Rectal smooth muscle tissue (tissue), 1 donor: ENCODE measurements around the gene AXL.

Experiments
- H3K27ac ChIP-seq: one replicate; pipeline ENCODE4 v1.7.0; 2013; ENCODE audit warnings: low read depth, low read length, inconsistent platforms
- H3K27me3 ChIP-seq: one replicate; pipeline ENCODE4 v1.7.0; 2013; ENCODE audit warnings: low read length; ENCODE audit not compliant: control insufficient read depth, insufficient read depth
- H3K36me3 ChIP-seq: one replicate; pipeline ENCODE4 v1.7.0; 2013; ENCODE audit warnings: low read length; ENCODE audit not compliant: control insufficient read depth, insufficient read depth
- H3K4me1 ChIP-seq: one replicate; pipeline ENCODE4 v1.7.0; 2013; ENCODE audit warnings: low read length; ENCODE audit not compliant: control insufficient read depth, insufficient read depth
- H3K4me3 ChIP-seq: one replicate; pipeline ENCODE4 v1.7.0; 2013; ENCODE audit warnings: low read length
- H3K9ac ChIP-seq: one replicate; pipeline ENCODE4 v1.7.0; 2013; ENCODE audit warnings: low read length

Gene AXL

GRCh38 chr19:41249707-41250423, 30.8 kb downstream of the AXL start:
- no peaks in the 10 kb centered on the region for H3K27me3 ChIP-seq
- no peak overlapping the region for H3K9ac ChIP-seq
- no peaks in the 10 kb centered on the region for H3K4me1 ChIP-seq
- H3K4me3 ChIP-seq: no peak overlapping the region
- H3K27ac ChIP-seq: no peak overlapping the region
- H3K36me3 ChIP-seq: peaks cover 27% of the 10 kb centered on the region

GRCh38 chr19:41253660-41254059, 34.6 kb downstream of the AXL start:
- no peaks in the 10 kb centered on the region for H3K4me1 ChIP-seq
- no peaks in the 10 kb centered on the region for H3K27me3 ChIP-seq
- H3K27ac ChIP-seq: no peak overlapping the region
- peaks cover 39% of the 10 kb centered on the region for H3K36me3 ChIP-seq
- H3K9ac ChIP-seq: no peak overlapping the region
- H3K4me3 ChIP-seq: no peak overlapping the region

- Histone ChIP-seq H3K27me3 (no peaks in the 10 kb centered on the region), H3K36me3 (peaks cover 34% of the 10 kb centered on the region), H3K27ac (no peak overlapping the region), H3K4me3 (no peak overlapping the region), H3K4me1 (no peaks in the 10 kb centered on the region), H3K9ac (no peak overlapping the region)
These were observed 36.1 kb downstream of the AXL start for GRCh38 chr19:41255171-41255570.

GRCh38 chr19:41261474-41262190, 42.6 kb downstream of the AXL start:
- Histone ChIP-seq H3K4me3 (peak overlapping the region; percentile 74), H3K27ac (peak overlapping the region; percentile 94), H3K4me1 (peaks cover 9% of the 10 kb centered on the region), H3K36me3 (peaks cover 11% of the 10 kb centered on the region), H3K9ac (peak overlapping the region; percentile 45), H3K27me3 (no peaks in the 10 kb centered on the region)

GRCh38 chr19:41263042-41263849, 44.2 kb downstream of the AXL start:
- Histone ChIP-seq H3K27me3 (no peaks in the 10 kb centered on the region), H3K36me3 (peaks cover 9% of the 10 kb centered on the region), H3K4me1 (peaks cover 16% of the 10 kb centered on the region), H3K4me3 (peak overlapping the region; percentile 74), H3K9ac (peak overlapping the region; percentile 60), H3K27ac (peak overlapping the region; percentile 94)

GRCh38 chr19:41263850-41264580, 45.0 kb downstream of the AXL start, which contains the start of gene HNRNPUL1:
Gene HNRNPUL1, plus strand, starts transcription at chr19:41264372. Its CDS starts 132 bp downstream, at chr19:41264504.
- H3K4me1 ChIP-seq: peaks cover 16% of the 10 kb centered on the region
- peak within 1 kb of the TSS; percentile 82 for H3K9ac ChIP-seq
- H3K27ac ChIP-seq: peak within 1 kb of the TSS; percentile 97
- H3K4me3 ChIP-seq: peak within 1 kb of the TSS; percentile 86
- H3K36me3 ChIP-seq: peaks cover 6% of the 10 kb centered on the region
- H3K27me3 ChIP-seq: no peaks in the 10 kb centered on the region

- no peaks in the 10 kb centered on the region for H3K27me3 ChIP-seq
- H3K27ac ChIP-seq: peak overlapping the region; percentile 97
- peak overlapping the region; percentile 82 for H3K9ac ChIP-seq
- peaks cover 16% of the 10 kb centered on the region for H3K4me1 ChIP-seq
- H3K4me3 ChIP-seq: peak overlapping the region; percentile 86
- H3K36me3 ChIP-seq: peaks cover 5% of the 10 kb centered on the region
These were observed 45.8 kb downstream of the AXL start for GRCh38 chr19:41264581-41265394.

GRCh38 chr19:41265395-41266153, 46.6 kb downstream of the AXL start:
- Histone ChIP-seq H3K4me3 (peak overlapping the region; percentile 86), H3K27ac (peak overlapping the region; percentile 71), H3K9ac (no peak overlapping the region), H3K27me3 (no peaks in the 10 kb centered on the region), H3K4me1 (peaks cover 16% of the 10 kb centered on the region), H3K36me3 (peaks cover 5% of the 10 kb centered on the region)

- H3K9ac ChIP-seq: no peak overlapping the region
- peaks cover 16% of the 10 kb centered on the region for H3K4me1 ChIP-seq
- peaks cover 39% of the 10 kb centered on the region for H3K36me3 ChIP-seq
- H3K4me3 ChIP-seq: no peak overlapping the region
- H3K27ac ChIP-seq: no peak overlapping the region
- no peaks in the 10 kb centered on the region for H3K27me3 ChIP-seq
These were observed 50.0 kb downstream of the AXL start for GRCh38 chr19:41269055-41269454.

GRCh38 chr19:41269571-41269970, 50.5 kb downstream of the AXL start:
- Histone ChIP-seq H3K9ac (no peak overlapping the region), H3K4me3 (no peak overlapping the region), H3K36me3 (peaks cover 44% of the 10 kb centered on the region), H3K27me3 (no peaks in the 10 kb centered on the region), H3K27ac (no peak overlapping the region), H3K4me1 (peaks cover 16% of the 10 kb centered on the region)

- Histone ChIP-seq H3K4me3 (no peak overlapping the region), H3K9ac (no peak overlapping the region), H3K4me1 (no peaks in the 10 kb centered on the region), H3K27me3 (no peaks in the 10 kb centered on the region), H3K36me3 (peaks cover 63% of the 10 kb centered on the region), H3K27ac (no peak overlapping the region)
These were observed 54.1 kb downstream of the AXL start for GRCh38 chr19:41273076-41273475.
